Esophagus squamous epithelium (tissue), 5 donors: ENCODE results near the gene NDEL1. TPM values are rescaled to one million over a fixed set of nuclear protein-coding genes. Genes with fewer than 3 reads are reported as not detected.

Experiments
- DNase-seq: peaks from one replicate; lab custom pipeline; 2025; lab: John Stamatoyannopoulos, UW
- H3K27ac ChIP-seq, 4 donors: fragments of 200-600 bp; sonication (generic); one replicate each; pipeline ENCODE4 v1.5.1; 2016 to 2019; ENCODE audit warnings: mild to moderate bottlenecking in 1 of 4
- H3K27me3 ChIP-seq, 4 donors: fragments of 200-600 bp; sonication (generic); 1 replicate in 3 of 4; 2 replicates in 1 of 4; pipeline versions ENCODE4 v1.5.1 to v1.6.0; 2017 to 2021; ENCODE audit warnings: antibody characterized with exemption in 1 of 4
- H3K36me3 ChIP-seq, 3 donors: fragments of 200-600 bp; sonication (generic); one replicate each; pipeline ENCODE4 v1.5.1; 2016 to 2019
- H3K4me1 ChIP-seq, 3 donors: fragments of 200-600 bp; sonication (generic); one replicate each; pipeline ENCODE4 v1.5.1; 2017 to 2019
- H3K4me3 ChIP-seq, 4 donors: fragments of 200-600 bp; sonication (generic); 1 replicate in 3 of 4; 2 replicates in 1 of 4; pipeline ENCODE4 v1.5.1; 2016 to 2019; ENCODE audit warnings: mild to moderate bottlenecking in 2 of 4, moderate library complexity in 1 of 4
- H3K9me3 ChIP-seq, 3 donors: fragments of 200-600 bp; sonication (generic); one replicate each; pipeline ENCODE4 v1.5.1; 2016 to 2019
- POLR2A ChIP-seq, 4 donors: fragments of 450-650 bp; IDR thresholded peaks; one replicate each; pipeline ENCODE4 v1.6.1; 2017; ENCODE audit warnings: antibody characterized with exemption in 4 of 4, mild to moderate bottlenecking in 4 of 4, moderate library complexity in 3 of 4
- WGBS, 2 donors: methylation state at CpG; one replicate each; pipeline ENCODE4 v1.1.5; 2018; 5-methylcytosine and 5-hydroxymethylcytosine counted together
- intact Hi-C: fragments of 100-400 bp; cut with DNase I; formaldehyde crosslinking; loops from one replicate; pipeline ENCODE4 v1.15.0; 2022
- total RNA-seq, 4 donors: library from RNA; depleted of rRNA; stranded (reverse); fragments of >200 nt; gene quantifications; one replicate each; pipeline ENCODE4 v1.1.0, GENCODE V29; 2016
- TF ChIP-seq, protein P1 (sequence below), 6 experiments: fragments of 450-650 bp in 4 of 6; fragments of 200-600 bp in 2 of 6; sonication (generic) in 2 of 6; IDR thresholded peaks; one replicate each; pipeline ENCODE4 v1.5.1; 2016 to 2019; ENCODE audit warnings: antibody characterized with exemption in 6 of 6, mild to moderate bottlenecking in 4 of 6, moderate library complexity in 4 of 6
- donor health status: DM: yes; HTN: yes; CAD: no.

The NDEL1 gene
- total RNA-seq, 4 donors from 2014 or later, result 67.5 to 107 (median 73.1) TPM

DNA sequence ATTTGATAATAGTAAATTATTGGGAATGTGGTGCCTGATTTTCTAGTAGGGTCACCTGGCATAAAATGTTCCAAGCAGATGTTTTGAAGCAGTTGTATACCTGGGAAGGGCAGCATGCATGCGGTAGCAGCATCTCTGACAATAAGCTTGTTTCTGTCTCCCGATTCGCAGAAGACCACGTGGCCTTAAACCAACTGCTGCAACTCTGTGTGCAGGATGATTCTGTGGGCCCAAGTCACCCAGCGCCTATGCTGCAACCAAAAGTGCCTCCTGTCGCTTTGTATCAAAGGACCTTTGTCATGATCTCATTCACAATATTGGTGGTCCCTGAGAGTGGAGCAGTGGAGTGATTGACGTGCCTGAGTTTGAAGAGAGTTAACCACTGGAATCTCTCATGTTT, 8.1 kb downstream of the NDEL1 start:
- WGBS, 2 donors, result 78 to 86% methylated on average over 7 of the region's 7 CpGs
- Histone ChIP-seq H3K9me3 (no peaks in the 10 kb centered on the region), H3K36me3 (peaks cover 7 to 77% (median 13%) of the 10 kb centered on the region in 3 donors), H3K4me1 (peaks cover 0 to 60% (median 4%) of the 10 kb centered on the region in 3 donors), H3K27ac (no peak overlapping the region), H3K27me3 (no peaks in the 10 kb centered on the region), H3K4me3 (no peak overlapping the region)
- TF ChIP-seq, protein P1, sequence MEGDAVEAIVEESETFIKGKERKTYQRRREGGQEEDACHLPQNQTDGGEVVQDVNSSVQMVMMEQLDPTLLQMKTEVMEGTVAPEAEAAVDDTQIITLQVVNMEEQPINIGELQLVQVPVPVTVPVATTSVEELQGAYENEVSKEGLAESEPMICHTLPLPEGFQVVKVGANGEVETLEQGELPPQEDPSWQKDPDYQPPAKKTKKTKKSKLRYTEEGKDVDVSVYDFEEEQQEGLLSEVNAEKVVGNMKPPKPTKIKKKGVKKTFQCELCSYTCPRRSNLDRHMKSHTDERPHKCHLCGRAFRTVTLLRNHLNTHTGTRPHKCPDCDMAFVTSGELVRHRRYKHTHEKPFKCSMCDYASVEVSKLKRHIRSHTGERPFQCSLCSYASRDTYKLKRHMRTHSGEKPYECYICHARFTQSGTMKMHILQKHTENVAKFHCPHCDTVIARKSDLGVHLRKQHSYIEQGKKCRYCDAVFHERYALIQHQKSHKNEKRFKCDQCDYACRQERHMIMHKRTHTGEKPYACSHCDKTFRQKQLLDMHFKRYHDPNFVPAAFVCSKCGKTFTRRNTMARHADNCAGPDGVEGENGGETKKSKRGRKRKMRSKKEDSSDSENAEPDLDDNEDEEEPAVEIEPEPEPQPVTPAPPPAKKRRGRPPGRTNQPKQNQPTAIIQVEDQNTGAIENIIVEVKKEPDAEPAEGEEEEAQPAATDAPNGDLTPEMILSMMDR (IDR thresholded peaks at IDR 0.05), result no peak
- TF ChIP-seq POLR2A (IDR thresholded peaks at IDR 0.05), result no peak
- no peak for DNase-seq
- intact Hi-C loops, result no loop called here

DNA sequence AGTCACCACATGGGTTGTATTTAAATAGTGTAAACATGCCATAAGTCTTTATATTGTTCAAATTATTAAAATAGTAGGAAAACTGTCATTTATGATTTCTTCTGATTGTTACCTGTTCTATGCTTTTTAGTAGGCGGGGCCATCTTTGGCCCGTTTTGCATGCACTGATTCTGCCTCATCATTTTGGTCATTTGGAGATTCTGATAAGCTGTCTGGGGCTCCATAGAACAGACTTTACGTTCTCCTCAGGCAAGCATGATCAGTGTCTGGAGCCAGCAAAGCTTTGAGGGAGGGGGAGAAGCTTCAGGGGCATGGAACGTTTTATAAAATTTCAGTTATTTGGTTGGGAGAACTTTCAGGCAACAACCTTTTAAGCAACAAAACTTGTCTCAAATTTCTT, 8.8 kb downstream of the NDEL1 start:
- no peaks in the 10 kb centered on the region for H3K27me3 ChIP-seq
- intact Hi-C loops, result no loop called here
- 76 to 81% methylated on average over 4 of the region's 4 CpGs for WGBS, 2 donors
- no peaks in the 10 kb centered on the region for H3K9me3 ChIP-seq
- peaks cover 7 to 77% (median 20%) of the 10 kb centered on the region in 3 donors for H3K36me3 ChIP-seq
- H3K4me3 ChIP-seq, result no peak overlapping the region
- no peak for DNase-seq
- TF ChIP-seq POLR2A (IDR thresholded peaks at IDR 0.05), result no peak
- TF ChIP-seq, protein P1 (IDR thresholded peaks at IDR 0.05), result no peak
- peaks cover 0 to 60% (median 4%) of the 10 kb centered on the region in 3 donors for H3K4me1 ChIP-seq
- H3K27ac ChIP-seq, result no peak overlapping the region

DNA sequence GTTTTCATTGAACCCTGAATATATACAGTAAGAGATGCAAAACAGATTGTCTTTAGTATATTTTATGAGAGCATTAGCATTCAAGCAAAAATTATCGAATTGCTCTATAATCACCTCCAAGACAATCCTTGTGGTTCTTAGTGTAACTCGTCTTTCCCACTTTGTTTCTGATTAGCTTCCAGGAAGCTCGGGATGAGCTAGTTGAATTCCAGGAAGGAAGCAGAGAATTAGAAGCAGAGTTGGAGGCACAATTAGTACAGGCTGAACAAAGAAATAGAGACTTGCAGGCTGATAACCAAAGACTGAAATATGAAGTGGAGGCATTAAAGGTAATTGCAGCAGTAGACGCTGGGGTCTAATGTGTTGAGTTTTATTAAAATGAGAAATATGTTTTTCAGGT, 9.9 kb downstream of the NDEL1 start:
- TF ChIP-seq, protein P1 (IDR thresholded peaks at IDR 0.05), result no peak
- TF ChIP-seq POLR2A (IDR thresholded peaks at IDR 0.05), result no peak
- H3K4me1 ChIP-seq, result peaks cover 0 to 60% (median 4%) of the 10 kb centered on the region in 3 donors
- intact Hi-C loops, result no loop called here
- peak overlapping the region in 1 of 4 donors; percentile 13 for H3K27ac ChIP-seq
- no peaks in the 10 kb centered on the region for H3K27me3 ChIP-seq
- 77 to 84% methylated on average over 4 of the region's 4 CpGs for WGBS, 2 donors
- H3K4me3 ChIP-seq, result no peak overlapping the region
- H3K36me3 ChIP-seq, result peaks cover 9 to 77% (median 25%) of the 10 kb centered on the region in 3 donors
- no peak for DNase-seq
- no peaks in the 10 kb centered on the region for H3K9me3 ChIP-seq

DNA sequence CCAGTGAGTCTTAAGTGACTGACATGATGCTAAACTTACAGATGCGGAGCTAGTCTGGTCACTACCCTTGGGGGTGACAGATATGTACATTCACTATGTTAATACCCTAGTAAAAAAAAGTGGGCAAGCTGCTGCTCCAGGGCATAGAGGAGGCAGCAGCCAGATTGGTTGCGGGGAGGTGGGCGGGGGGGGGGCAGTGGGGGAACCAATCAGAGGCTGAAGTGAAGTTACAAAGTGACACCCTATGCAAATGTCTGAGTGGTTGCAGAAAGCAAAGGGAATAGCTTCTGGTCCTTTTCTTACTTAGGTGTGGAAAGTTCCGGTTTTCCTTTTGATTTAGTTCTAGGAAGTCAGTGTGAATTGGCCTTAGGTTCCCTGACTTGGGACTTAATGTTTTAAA, 12.1 kb downstream of the NDEL1 start:
- peak overlapping the region in 1 of 4 donors; percentile 17 for H3K27ac ChIP-seq
- no peak for DNase-seq
- H3K4me1 ChIP-seq, result peaks cover 0 to 38% (median 0%) of the 10 kb centered on the region in 3 donors
- H3K9me3 ChIP-seq, result no peaks in the 10 kb centered on the region
- H3K27me3 ChIP-seq, result no peaks in the 10 kb centered on the region
- H3K36me3 ChIP-seq, result peaks cover 19 to 92% (median 47%) of the 10 kb centered on the region in 3 donors
- intact Hi-C loops, result no loop called here
- TF ChIP-seq POLR2A (IDR thresholded peaks at IDR 0.05), result no peak
- 69 to 97% methylated on average over 2 to 4 of the region's 4 CpGs for WGBS, 2 donors
- H3K4me3 ChIP-seq, result no peak overlapping the region

DNA sequence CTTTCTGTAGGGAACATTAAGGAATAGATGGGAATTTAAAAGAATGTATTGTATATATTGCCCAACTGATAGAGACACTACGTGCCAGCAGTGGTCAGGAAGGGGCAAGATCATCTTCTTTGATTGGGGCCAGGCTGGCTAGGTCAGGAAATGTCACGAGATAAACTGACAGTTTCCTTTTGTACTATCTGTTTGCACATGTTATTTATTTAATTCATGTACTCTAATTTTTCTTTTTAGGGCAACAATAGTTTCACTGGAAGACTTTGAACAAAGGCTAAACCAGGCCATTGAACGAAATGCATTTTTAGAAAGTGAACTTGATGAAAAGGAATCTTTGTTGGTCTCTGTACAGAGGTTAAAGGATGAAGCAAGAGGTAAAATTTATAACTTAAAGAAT, 12.6 kb downstream of the NDEL1 start:
- H3K27ac ChIP-seq, result peak overlapping the region in 1 of 4 donors; percentile 17

More for the DNA sequence above, 12.6 kb downstream of the NDEL1 start:
- Histone ChIP-seq H3K4me1 (peaks cover 0 to 33% (median 0%) of the 10 kb centered on the region in 3 donors), H3K4me3 (no peak overlapping the region), H3K36me3 (peaks cover 19 to 97% (median 52%) of the 10 kb centered on the region in 3 donors), H3K9me3 (no peaks in the 10 kb centered on the region), H3K27me3 (no peaks in the 10 kb centered on the region)
- WGBS, 2 donors, result 70 to 82% methylated on average over 3 of the region's 3 CpGs
- intact Hi-C loops, result no loop called here
- DNase-seq, result no peak
- TF ChIP-seq, protein P1 (IDR thresholded peaks at IDR 0.05), result no peak
- no peak for TF ChIP-seq POLR2A (IDR thresholded peaks at IDR 0.05)
